Measurements from ENCODE around the gene FRZB. TPM values are rescaled to one million over a fixed set of nuclear protein-coding genes. Genes with fewer than 3 reads are reported as not detected.

FRZB gene
- total and polyA plus RNA-seq, 10 donors: 9.5 to 55.1 (median 29.7) TPM

DNA sequence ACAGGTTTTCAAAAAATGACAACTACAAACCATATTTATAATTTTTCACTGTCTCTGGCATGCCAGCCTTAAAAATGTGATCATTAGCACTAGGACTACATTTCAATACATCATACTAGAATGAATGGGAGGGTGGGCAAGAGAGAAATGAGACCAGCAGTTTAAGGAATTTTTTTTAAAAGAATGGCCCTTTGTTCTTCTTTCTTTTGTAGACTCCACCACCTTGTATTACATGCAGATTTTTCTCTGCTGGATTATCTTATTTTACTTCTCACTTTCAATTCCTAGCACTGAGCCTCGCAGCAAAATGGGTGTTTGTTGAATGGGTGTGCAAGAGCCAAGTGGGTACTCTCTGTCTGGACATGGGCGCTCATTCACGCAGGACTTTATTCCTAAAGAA, 39.9 kb downstream of the FRZB start:
- WGBS, 5 donors: 89 to 93% (median 90%) methylated on average over 3 of the region's 3 CpGs
- Histone ChIP-seq H3K4me1 (no peaks in the 10 kb centered on the region), H3K4me3 (no peak overlapping the region), H3K9me3 (no peaks in the 10 kb centered on the region), H3K27ac (no peak overlapping the region), H3K36me3 (no peaks in the 10 kb centered on the region), H3K27me3 (replicated peaks in 1 of 7) (no peaks in the 10 kb centered on the region)
- TF ChIP-seq CTCF (IDR thresholded peaks at IDR 0.05 in 8 of 11, conservative IDR thresholded peaks at IDR 0.05 in 3 of 11) (no peak), POLR2AphosphoS5 (IDR thresholded peaks at IDR 0.05) (no peak), POLR2A (IDR thresholded peaks at IDR 0.05) (no peak)
- intact Hi-C loops (cut with DNase I; ENCODE audit: low total_unique reads): no loop called here
- DNase-seq: no peak

- DNase-seq: no peak
- TF ChIP-seq CTCF (IDR thresholded peaks at IDR 0.05 in 8 of 11, conservative IDR thresholded peaks at IDR 0.05 in 3 of 11) (no peak), POLR2A (IDR thresholded peaks at IDR 0.05) (no peak), POLR2AphosphoS5 (IDR thresholded peaks at IDR 0.05) (no peak)
- 82 to 92% (median 86%) methylated on average over 1 of the region's 1 CpG for WGBS, 5 donors
- H3K9me3 ChIP-seq: no peaks in the 10 kb centered on the region
- H3K36me3 ChIP-seq: no peaks in the 10 kb centered on the region
- no peak overlapping the region for H3K27ac ChIP-seq
- no peak overlapping the region for H3K4me3 ChIP-seq
- H3K4me1 ChIP-seq: no peaks in the 10 kb centered on the region
- intact Hi-C loops (cut with DNase I; ENCODE audit: low total_unique reads): no loop called here
- H3K27me3 ChIP-seq (replicated peaks in 1 of 7): no peaks in the 10 kb centered on the region
Observed at GRCh38 chr2:182826064-182826463, 40.4 kb downstream of the FRZB start.

GRCh38 chr2:182824767-182825158, 41.7 kb downstream of the FRZB start:
- intact Hi-C loops (cut with DNase I; ENCODE audit: low total_unique reads): no loop called here
- Histone ChIP-seq H3K9me3 (no peaks in the 10 kb centered on the region), H3K4me3 (no peak overlapping the region), H3K27ac (no peak overlapping the region), H3K36me3 (no peaks in the 10 kb centered on the region), H3K4me1 (no peaks in the 10 kb centered on the region), H3K27me3 (replicated peaks in 1 of 7) (no peaks in the 10 kb centered on the region)
- TF ChIP-seq CTCF (IDR thresholded peaks at IDR 0.05 in 8 of 11, conservative IDR thresholded peaks at IDR 0.05 in 3 of 11) (no peak), POLR2A (IDR thresholded peaks at IDR 0.05) (no peak), POLR2AphosphoS5 (IDR thresholded peaks at IDR 0.05) (no peak)
- 80 to 89% (median 81%) methylated on average over 6 of the region's 6 CpGs for WGBS, 5 donors
- DNase-seq: no peak

GRCh38 chr2:182824056-182824766, 42.2 kb downstream of the FRZB start:
- Histone ChIP-seq H3K27me3 (replicated peaks in 1 of 7) (no peaks in the 10 kb centered on the region), H3K4me3 (no peak overlapping the region), H3K4me1 (no peaks in the 10 kb centered on the region), H3K27ac (no peak overlapping the region), H3K36me3 (no peaks in the 10 kb centered on the region), H3K9me3 (no peaks in the 10 kb centered on the region)
- TF ChIP-seq POLR2A (IDR thresholded peaks at IDR 0.05) (no peak), CTCF (IDR thresholded peaks at IDR 0.05 in 8 of 11, conservative IDR thresholded peaks at IDR 0.05 in 3 of 11) (no peak), POLR2AphosphoS5 (IDR thresholded peaks at IDR 0.05) (no peak)
- intact Hi-C loops (cut with DNase I; ENCODE audit: low total_unique reads): no loop called here
- DNase-seq: no peak
- WGBS, 5 donors: 76 to 81% (median 80%) methylated on average over 5 of the region's 5 CpGs

Measured in spleen (tissue), 11 donors.